GM12891 (cell line): ENCODE results near the gene BANF2.

Experiments
- POLR2A ChIP-seq: IDR thresholded peaks from 2 replicates; pipeline ENCODE4 v1.6.1; 2011; ENCODE audit warnings: low read depth, low read length, control low read depth
- POLR2AphosphoS5 ChIP-seq: IDR thresholded peaks from 2 replicates; pipeline ENCODE4 v1.6.1; 2011; ENCODE audit warnings: low read depth, low read length, control low read depth
- POU2F2 ChIP-seq: IDR thresholded peaks from 2 replicates; pipeline ENCODE4 v1.6.1; 2011; ENCODE audit warnings: low read depth, mild to moderate bottlenecking, control low read depth, low read length, moderate library complexity
- SPI1 ChIP-seq: IDR thresholded peaks from 2 replicates; pipeline ENCODE4 v1.6.1; 2011; ENCODE audit warnings: low read depth, low read length, control low read depth
- TAF1 ChIP-seq: IDR thresholded peaks from 2 replicates; pipeline ENCODE4 v1.6.1; 2011; ENCODE audit warnings: low read depth, low read length, control low read depth

GRCh38 chr20:17666481-17666880 lies 33.3 kb upstream of the BANF2 start:
- TF ChIP-seq POLR2AphosphoS5 (no peak), POLR2A (no peak), TAF1 (no peak), POU2F2 (no peak), SPI1 (no peak)
